ENCODE measurements around the gene C16orf54. TPM values are rescaled to one million over a fixed set of nuclear protein-coding genes. Genes with fewer than 3 reads are reported as not detected.
"Not testable (repeated sequence)": the region's sequence is repeated elsewhere in the genome, so short reads cannot be mapped to it uniquely, and the experiment has no call there.

C16orf54 gene
- total RNA-seq, 1 experiment from 2014 or later = not detected

GRCh38 chr16:29744541-29745101 lies 1.2 kb downstream of the C16orf54 start:
- intact Hi-C loops (cut with micrococcal nuclease) = no loop called here

DNA sequence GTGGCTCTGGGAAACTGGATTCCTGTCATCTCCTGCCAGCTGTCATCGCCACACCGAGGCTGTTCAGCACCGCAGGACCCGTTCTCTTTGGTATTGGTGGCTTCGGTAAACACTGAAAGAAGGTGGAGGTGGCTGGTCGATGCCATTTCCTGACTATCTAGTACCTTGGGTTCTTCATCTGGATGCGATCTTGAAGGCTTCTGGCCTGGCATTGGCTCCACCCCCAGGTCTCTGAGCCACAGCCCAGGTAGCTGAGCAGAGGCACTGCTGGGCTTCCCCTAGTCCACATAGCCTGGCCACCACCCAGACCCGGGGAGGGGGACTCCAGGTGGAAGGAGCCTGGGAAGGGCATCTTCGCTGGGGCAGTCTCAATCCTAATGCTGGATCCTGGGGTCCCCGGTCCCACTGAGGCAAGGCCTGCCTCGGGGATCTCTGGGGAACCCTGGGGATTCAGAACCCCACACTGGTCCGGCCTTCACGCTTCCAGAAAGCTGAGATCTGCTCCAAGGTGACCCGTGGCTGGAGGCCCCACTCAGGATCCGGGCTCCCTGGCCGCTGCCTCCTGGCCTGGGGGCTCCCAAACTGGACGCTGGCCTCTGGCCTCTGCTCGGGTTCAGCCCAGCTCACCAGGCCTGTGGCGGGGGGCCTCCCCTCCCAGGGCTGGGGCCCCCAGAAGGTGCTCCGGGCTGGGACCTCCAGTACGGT lies 1.8 kb downstream of the C16orf54 start:
- peaks cover 8% of the 10 kb centered on the region for H3K36me3 Mint-ChIP-seq (ENCODE audit: insufficient read depth, unreplicated experiment)
- CTCF ChIA-PET = interaction anchor here (2.0 kb wide), 1 partner anchor 15 kb away, joined by 7 read pairs; no protein-coding TSS in a partner anchor
- TF ChIP-seq CTCF (IDR thresholded peaks at IDR 0.05; ENCODE audit: unreplicated experiment) = no peak

More at GRCh38 chr16:29744541-29745101, 1.2 kb downstream of the C16orf54 start:
- Mint-ChIP-seq H3K4me3 (ENCODE audit: unreplicated experiment) (no peak overlapping the region), H3K36me3 (ENCODE audit: insufficient read depth, unreplicated experiment) (peaks cover 8% of the 10 kb centered on the region), H3K27me3 (ENCODE audit: insufficient read depth, unreplicated experiment) (peaks cover 35% of the 10 kb centered on the region), H3K27ac (ENCODE audit: low read depth, unreplicated experiment) (no peak overlapping the region), H3K4me1 (ENCODE audit: insufficient read depth, unreplicated experiment) (no peaks in the 10 kb centered on the region), H3K9me3 (ENCODE audit: unreplicated experiment) (no peaks in the 10 kb centered on the region)
- no peak for TF ChIP-seq CTCF (IDR thresholded peaks at IDR 0.05; ENCODE audit: unreplicated experiment)
- CTCF ChIA-PET = interaction anchor here (2.0 kb wide), 1 partner anchor 15 kb away, joined by 7 read pairs; no protein-coding TSS in a partner anchor
- POLR2A ChIA-PET = no interaction called here
- no TSS peak for BruUV-seq (replicated peaks)
- no peak for DNase-seq (ENCODE audit: unreplicated experiment)

GRCh38 chr16:29743475-29743826 lies 2.3 kb downstream of the C16orf54 start:
- no TSS peak for BruUV-seq (replicated peaks)
- Mint-ChIP-seq H3K27me3 (ENCODE audit: insufficient read depth, unreplicated experiment) (peaks cover 43% of the 10 kb centered on the region), H3K4me1 (ENCODE audit: insufficient read depth, unreplicated experiment) (no peaks in the 10 kb centered on the region), H3K27ac (ENCODE audit: low read depth, unreplicated experiment) (no peak overlapping the region), H3K36me3 (ENCODE audit: insufficient read depth, unreplicated experiment) (peaks cover 8% of the 10 kb centered on the region), H3K4me3 (ENCODE audit: unreplicated experiment) (no peak overlapping the region), H3K9me3 (ENCODE audit: unreplicated experiment) (no peaks in the 10 kb centered on the region)
- intact Hi-C loops (cut with micrococcal nuclease) = no loop called here
- ChIA-PET CTCF (interaction anchor here (0.6 to 2.0 kb wide), 2 partner anchors 14 to 142 kb away, joined by 3 to 7 read pairs; no protein-coding TSS in a partner anchor), POLR2A (no interaction called here)
- DNase-seq (ENCODE audit: unreplicated experiment) = no peak
- no peak for TF ChIP-seq CTCF (IDR thresholded peaks at IDR 0.05; ENCODE audit: unreplicated experiment)

More for the DNA sequence above, 1.8 kb downstream of the C16orf54 start:
- intact Hi-C loops (cut with micrococcal nuclease) = no loop called here
- no TSS peak for BruUV-seq (replicated peaks)
- POLR2A ChIA-PET = no interaction called here
- Mint-ChIP-seq H3K27ac (ENCODE audit: low read depth, unreplicated experiment) (no peak overlapping the region), H3K4me1 (ENCODE audit: insufficient read depth, unreplicated experiment) (no peaks in the 10 kb centered on the region), H3K4me3 (ENCODE audit: unreplicated experiment) (no peak overlapping the region), H3K27me3 (ENCODE audit: insufficient read depth, unreplicated experiment) (peaks cover 41% of the 10 kb centered on the region), H3K9me3 (ENCODE audit: unreplicated experiment) (no peaks in the 10 kb centered on the region)
- DNase-seq (ENCODE audit: unreplicated experiment) = no peak

DNA sequence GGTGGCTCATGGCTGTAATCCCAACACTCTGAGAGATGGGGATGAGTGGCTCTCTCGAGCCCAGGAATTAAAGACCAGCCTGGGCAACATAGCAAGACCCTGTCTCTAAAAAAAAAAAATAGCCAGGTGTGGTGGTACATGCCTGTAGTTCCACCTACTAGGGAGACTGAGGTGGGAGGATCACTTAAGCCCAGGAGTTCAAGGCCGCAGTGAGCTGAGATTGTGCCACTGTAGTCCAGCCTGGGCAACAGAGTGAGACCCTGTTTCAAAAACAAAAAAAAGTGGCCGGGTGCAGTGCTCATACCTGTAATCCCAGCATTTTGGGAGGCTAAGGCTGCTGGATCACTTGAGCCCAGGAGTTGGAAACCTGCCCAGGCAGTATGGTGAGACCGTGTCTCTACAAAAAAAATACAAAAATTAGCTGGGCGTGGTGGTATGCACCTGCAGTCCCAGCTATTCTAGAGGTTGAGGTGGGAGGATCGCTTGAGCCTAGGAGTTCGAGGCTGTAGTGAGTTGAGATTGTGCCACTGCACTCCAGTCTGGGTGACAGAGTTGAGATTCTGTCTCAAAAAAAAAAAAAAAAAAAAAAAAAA lies 3.0 kb downstream of the C16orf54 start:
- BruUV-seq (replicated peaks) = no TSS peak
- H3K9me3 Mint-ChIP-seq (ENCODE audit: unreplicated experiment) = no peaks in the 10 kb centered on the region
- TF ChIP-seq CTCF (IDR thresholded peaks at IDR 0.05; ENCODE audit: unreplicated experiment) = no peak
- ChIA-PET POLR2A (interaction anchor here (0.6 kb wide), 1 partner anchor 38 kb away, joined by 3 read pairs; no protein-coding TSS in a partner anchor), CTCF (interaction anchor here (0.6 to 2.0 kb wide), 2 partner anchors 13 to 141 kb away, joined by 3 to 7 read pairs; no protein-coding TSS in a partner anchor)
- H3K36me3 Mint-ChIP-seq (ENCODE audit: insufficient read depth, unreplicated experiment) = peaks cover 8% of the 10 kb centered on the region
- no peaks in the 10 kb centered on the region for H3K4me1 Mint-ChIP-seq (ENCODE audit: insufficient read depth, unreplicated experiment)
- intact Hi-C loops (cut with micrococcal nuclease) = no loop called here
- no peak overlapping the region for H3K27ac Mint-ChIP-seq (ENCODE audit: low read depth, unreplicated experiment)
- peaks cover 50% of the 10 kb centered on the region for H3K27me3 Mint-ChIP-seq (ENCODE audit: insufficient read depth, unreplicated experiment)
- no peak for DNase-seq (ENCODE audit: unreplicated experiment)
- H3K4me3 Mint-ChIP-seq (ENCODE audit: unreplicated experiment) = no peak overlapping the region

- DNase-seq (ENCODE audit: unreplicated experiment); H3K4me3 Mint-ChIP-seq (ENCODE audit: unreplicated experiment); H3K27ac Mint-ChIP-seq (ENCODE audit: low read depth, unreplicated experiment); intact Hi-C loops (cut with micrococcal nuclease); BruUV-seq (replicated peaks); H3K9me3 Mint-ChIP-seq (ENCODE audit: unreplicated experiment); H3K4me1 Mint-ChIP-seq (ENCODE audit: insufficient read depth, unreplicated experiment); H3K36me3 Mint-ChIP-seq (ENCODE audit: insufficient read depth, unreplicated experiment); POLR2A ChIA-PET: not testable (repeated sequence)
- H3K27me3 Mint-ChIP-seq (ENCODE audit: insufficient read depth, unreplicated experiment) = peaks cover 71% of the 10 kb centered on the region
- CTCF ChIA-PET = interaction anchor here (1.4 kb wide), 1 partner anchor 11 kb away, joined by 4 read pairs; no protein-coding TSS in a partner anchor
Measured at GRCh38 chr16:29740630-29741015, 5.2 kb downstream of the C16orf54 start.
